Heart left ventricle (tissue), 16 donors: ENCODE measurements around the gene ARID5B. TPM values are rescaled to one million over a fixed set of nuclear protein-coding genes. Genes with fewer than 3 reads are reported as not detected.

Experiments
- ATAC-seq, 4 donors: fragments of 200-7000 bp; cut with Tn5 transposase; one replicate each; pipeline ENCODE4 v1.9.1; 2020 to 2022; ENCODE audit warnings: moderate library complexity in 4 of 4, mild to moderate bottlenecking in 3 of 4, moderate number of reproducible peaks in 1 of 4
- DNase-seq, 5 donors: peaks; one replicate each; pipeline ENCODE4 v3.0.0-alpha.2; 2020
- H3K27ac ChIP-seq, 12 donors: fragments of 200-600 bp; sonication (generic) in 4 of 12; one replicate each; pipeline versions ENCODE4 v1.5.0 to v1.8.0; 2016 to 2022; ENCODE audit warnings: mild to moderate bottlenecking in 2 of 12
- H3K27me3 ChIP-seq, 9 donors: fragments of 200-600 bp; sonication (generic) in 2 of 9; one replicate each; pipeline versions ENCODE4 v1.5.1 to v1.8.0; 2016 to 2022; ENCODE audit warnings: mild to moderate bottlenecking in 3 of 9
- H3K36me3 ChIP-seq, 9 donors: fragments of 200-600 bp; sonication (generic) in 2 of 9; one replicate each; pipeline versions ENCODE4 v1.5.0 to v1.8.0; 2018 to 2022; ENCODE audit warnings: mild to moderate bottlenecking in 2 of 9
- H3K4me1 ChIP-seq, 12 donors: fragments of 200-600 bp; sonication (generic) in 4 of 12; one replicate each; pipeline versions ENCODE4 v1.5.0 to v1.8.0; 2016 to 2022; ENCODE audit warnings: mild to moderate bottlenecking in 3 of 12
- H3K4me3 ChIP-seq, 12 donors: fragments of 200-600 bp; sonication (generic) in 4 of 12; one replicate each; pipeline versions ENCODE4 v1.5.0 to v1.8.0; 2017 to 2022; ENCODE audit warnings: mild to moderate bottlenecking in 9 of 12, moderate library complexity in 4 of 12
- H3K9me3 ChIP-seq, 12 donors: fragments of 200-600 bp; sonication (generic) in 4 of 12; one replicate each; pipeline versions ENCODE4 v1.5.0 to v1.8.0; 2016 to 2022; ENCODE audit warnings: mild to moderate bottlenecking in 1 of 12
- CTCF ChIP-seq, 12 donors: fragments of 200-600 bp; sonication (generic) in 4 of 12; IDR thresholded peaks; one replicate each; pipeline versions ENCODE4 v1.5.0 to v1.8.0; 2018 to 2022; ENCODE audit warnings: antibody characterized with exemption in 12 of 12, mild to moderate bottlenecking in 5 of 12
- POLR2A ChIP-seq, 2 donors: fragments of 450-650 bp; IDR thresholded peaks; one replicate each; pipeline ENCODE4 v1.6.1; 2017; ENCODE audit warnings: antibody characterized with exemption in 2 of 2, mild to moderate bottlenecking in 2 of 2, moderate library complexity in 2 of 2
- WGBS, 4 donors: extraction: QIAGEN DNeasy Blood & Tissue Kit in 2 of 4; methylation state at CpG; one replicate each; pipeline versions ENCODE4 v1.1.5 to v1.1.7; 2013 to 2018; 5-methylcytosine and 5-hydroxymethylcytosine counted together
- intact Hi-C, 10 donors: fragments of 100-400 bp; cut with DNase I; formaldehyde crosslinking; loops; one replicate each; pipeline versions ENCODE4 v1.11.1 to v1.14.2; 2022
- polyA plus RNA-seq, 2 donors: library from polyadenylated mRNA; stranded (reverse); fragments of 200-250 nt; gene quantifications; one replicate each; pipeline ENCODE4 v1.2.3, GENCODE V29; 2013
- total RNA-seq, 9 donors: library from RNA; depleted of rRNA in 2 of 9; stranded (reverse); fragments of >200 nt in 2 of 9; fragmentation: NEBNext Ultra II Directional in 3 of 9; extraction: Animal tissue kit (Norgen Biotek cat#: 25700) in 3 of 9; gene quantifications; one replicate each; pipeline versions ENCODE4 v1.1.0 to v1.2.4, GENCODE V29; 2016 to 2023
- donor health status: ischemic (EF 13 %, LVEDD 7.1; RV severe dilation, severe dysfunction).
- donor health status: healthy with polysubstance abuse.
- donor health status: DM: no; HTN: yes; CAD: no.
- donor health status: DM: no; HTN: no; CAD: no.
- donor health status: ischemic (EF 25% LVEDD 6.9; RV normal size, moderate dysfunction).
- donor health status: ischemic (EF 25% LVEDD 5.7; RV mildly dilated, moderate dysfunction).
- donor health status: healthy.
- donor health status: DM: yes; HTN: yes; CAD: no.
- donor health status: ischemic (EF 35%, LVEDD 5.7; RV mildly dilated, moderate dysfunction).
- donor health status: nonischemic (EF 11% LVEDD 7.7; RV severe dilation, severe dysfunction).
- donor health status: DM: yes; HTN: yes; CAD: no.
- donor health status: PGD.
- donor health status: ischemic (EF 29% LVEDD 5.4; RV normal size, mild dysfunction).
- donor health status: nonischemic (EF 23%, LVEDD 6.1; RV moderate dilation, normal function).

Gene ARID5B
- total and polyA plus RNA-seq, 11 donors: 4.5 to 45.5 (median 26.6) TPM

- no peak for DNase-seq
- no peaks in the 10 kb centered on the region for H3K27me3 ChIP-seq
- H3K4me1 ChIP-seq: peaks cover 6 to 65% (median 43%) of the 10 kb centered on the region in 12 donors
- peak overlapping the region in 4 of 12 donors; percentile 46 to 83 (median 76) for H3K27ac ChIP-seq
- no peak for ATAC-seq
- intact Hi-C loops: no loop called here
- no peak for TF ChIP-seq POLR2A (IDR thresholded peaks at IDR 0.05)
- no peak for TF ChIP-seq CTCF (IDR thresholded peaks at IDR 0.05)
- H3K4me3 ChIP-seq: no peak overlapping the region
- WGBS, 4 donors: 93 to 94% (median 94%) methylated on average over 7 of the region's 7 CpGs
- peaks cover 0 to 86% (median 71%) of the 10 kb centered on the region in 9 donors for H3K36me3 ChIP-seq
- H3K9me3 ChIP-seq: no peaks in the 10 kb centered on the region
These were observed 167.0 kb downstream of the ARID5B start for GRCh38 chr10:62068464-62068863.

- Histone ChIP-seq H3K27me3 (no peaks in the 10 kb centered on the region), H3K4me1 (peaks cover 0 to 60% (median 39%) of the 10 kb centered on the region in 12 donors), H3K36me3 (peaks cover 0 to 91% (median 75%) of the 10 kb centered on the region in 9 donors), H3K9me3 (no peaks in the 10 kb centered on the region), H3K27ac (peak overlapping the region; percentile 46 to 83 (median 68)), H3K4me3 (no peak overlapping the region)
- DNase-seq: no peak
- ATAC-seq: peak; percentile 66 to 76 (median 69)
- 71 to 76% (median 72%) methylated on average over 8 of the region's 8 CpGs for WGBS, 4 donors
- intact Hi-C loops: no loop called here
- TF ChIP-seq POLR2A (IDR thresholded peaks at IDR 0.05) (no peak), CTCF (IDR thresholded peaks at IDR 0.05) (no peak)
These were observed 168.1 kb downstream of the ARID5B start for GRCh38 chr10:62069452-62070178.

- no peak overlapping the region for H3K4me3 ChIP-seq
- H3K9me3 ChIP-seq: no peaks in the 10 kb centered on the region
- 80 to 85% (median 83%) methylated on average over 6 of the region's 6 CpGs for WGBS, 4 donors
- peaks cover 0 to 80% (median 56%) of the 10 kb centered on the region in 12 donors for H3K4me1 ChIP-seq
- no peak for DNase-seq
- no peaks in the 10 kb centered on the region for H3K27me3 ChIP-seq
- ATAC-seq: no peak
- H3K27ac ChIP-seq: peak overlapping the region in 1 of 12 donors; percentile 6
- H3K36me3 ChIP-seq: peaks cover 0 to 85% (median 69%) of the 10 kb centered on the region in 9 donors
- TF ChIP-seq CTCF (IDR thresholded peaks at IDR 0.05) (no peak), POLR2A (IDR thresholded peaks at IDR 0.05) (no peak)
- intact Hi-C loops: no loop called here
These were observed 170.4 kb downstream of the ARID5B start for GRCh38 chr10:62071846-62072281.

GRCh38 chr10:62072901-62073300 lies 171.4 kb downstream of the ARID5B start:
- intact Hi-C loops: no loop called here
- Histone ChIP-seq H3K27me3 (no peaks in the 10 kb centered on the region), H3K4me3 (no peak overlapping the region), H3K4me1 (peaks cover 0 to 88% (median 66%) of the 10 kb centered on the region in 12 donors), H3K27ac (peak overlapping the region in 1 of 12 donors; percentile 16), H3K9me3 (no peaks in the 10 kb centered on the region), H3K36me3 (peaks cover 0 to 75% (median 59%) of the 10 kb centered on the region in 9 donors)
- 84 to 91% (median 88%) methylated on average over 2 of the region's 2 CpGs for WGBS, 4 donors
- ATAC-seq (no peak), DNase-seq (no peak)
- no peak for TF ChIP-seq CTCF (IDR thresholded peaks at IDR 0.05)
- TF ChIP-seq POLR2A (IDR thresholded peaks at IDR 0.05): no peak
